Thyroid gland (tissue), 4 donors: ENCODE results near the gene KCNQ1OT1.

Experiments
- CTCF ChIP-seq, 6 experiments: fragments of 200-600 bp in 3 of 6; fragments of 450-650 bp in 3 of 6; sonication (generic) in 3 of 6; IDR thresholded peaks; one replicate each; pipeline ENCODE4 v1.5.1; 2016 to 2019; ENCODE audit warnings: antibody characterized with exemption in 6 of 6, mild to moderate bottlenecking in 2 of 6, inconsistent platforms in 1 of 6, moderate library complexity in 1 of 6
- POLR2A ChIP-seq, 2 donors: fragments of 450-650 bp; IDR thresholded peaks; one replicate each; pipeline ENCODE4 v1.6.1; 2017; ENCODE audit warnings: antibody characterized with exemption in 2 of 2, mild to moderate bottlenecking in 2 of 2, moderate library complexity in 1 of 2

GRCh38 chr11:2670541-2671100 lies 29.2 kb downstream of the KCNQ1OT1 start:
- TF ChIP-seq CTCF (IDR thresholded peaks at IDR 0.05) (no peak), POLR2A (IDR thresholded peaks at IDR 0.05) (no peak)
